Frontal cortex (tissue), 4 donors: ENCODE results near the gene CAMK1G. TPM values are rescaled to one million over a fixed set of nuclear protein-coding genes. Genes with fewer than 3 reads are reported as not detected.

Experiments used
- DNase-seq, 2 donors: peaks; one replicate each; pipeline ENCODE4 v3.0.0; 2012; ENCODE audit warnings: low spot score in 2 of 2
- FAIRE-seq: peaks from 2 replicates; lab custom pipeline; 2012; peaks lifted over from hg19 to GRCh38; lab: Jason Lieb, UNC
- total RNA-seq: library from RNA; depleted of rRNA; stranded (reverse); fragments of >200 nt; gene quantifications from one replicate; pipeline ENCODE4 v1.2.3, GENCODE V29; 2014
- donor health status: control.
- donor health status: control.
- donor health status: control.

CAMK1G gene
- total RNA-seq, 1 donor from 2014 or later: 2.4 TPM

- FAIRE-seq: no peak
- DNase-seq: no peak
Measured at GRCh38 chr1:209561532-209561931, 22.0 kb upstream of the CAMK1G start.

DNA sequence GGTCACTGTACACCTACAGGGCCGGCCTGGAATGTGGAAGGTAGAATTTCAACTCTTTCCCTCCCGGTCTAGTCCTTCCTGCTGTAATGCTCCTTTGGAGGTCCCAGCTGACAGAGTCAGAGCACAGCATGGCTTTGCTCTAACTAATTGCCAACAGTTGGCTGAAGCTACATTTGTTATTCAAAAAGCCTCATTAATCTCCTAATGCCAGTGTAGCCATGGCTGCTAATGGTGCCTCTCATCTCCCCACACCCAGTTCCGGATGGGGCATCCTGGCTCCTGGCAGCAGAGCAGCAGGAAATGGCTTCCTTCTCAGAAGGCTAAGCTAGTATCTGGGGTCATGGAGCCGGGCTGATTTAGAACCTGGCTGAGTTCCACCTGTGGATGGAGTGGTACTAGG lies 18.7 kb upstream of the CAMK1G start:
- no peak for DNase-seq
- no peak for FAIRE-seq

GRCh38 chr1:209565759-209566678 lies 17.5 kb upstream of the CAMK1G start:
- DNase-seq (peak in 1 of 2 donors; percentile 57), FAIRE-seq (no peak)

DNA sequence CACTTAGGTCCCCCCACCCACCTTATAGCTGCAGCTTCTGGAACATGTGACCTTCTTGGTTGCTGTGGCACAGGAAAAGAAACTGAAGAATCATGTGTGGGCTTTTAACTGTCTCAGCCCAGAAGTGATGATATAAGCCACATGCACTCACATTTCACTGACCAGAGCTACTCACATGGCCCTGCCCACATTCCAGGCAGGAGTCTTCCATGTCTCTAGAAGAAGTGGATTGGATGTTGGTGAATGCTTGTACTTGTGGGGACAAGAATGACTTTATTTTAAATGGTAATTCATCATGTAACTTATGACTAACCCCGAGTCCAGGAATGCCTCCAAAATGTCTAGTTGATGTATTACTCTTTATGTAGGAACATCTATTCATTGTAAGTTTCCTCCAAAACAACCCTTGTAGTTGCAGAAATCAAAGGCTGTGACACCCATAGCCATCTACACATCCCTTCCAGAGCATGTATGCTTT lies 15.8 kb upstream of the CAMK1G start:
- FAIRE-seq (no peak), DNase-seq (no peak)

DNA sequence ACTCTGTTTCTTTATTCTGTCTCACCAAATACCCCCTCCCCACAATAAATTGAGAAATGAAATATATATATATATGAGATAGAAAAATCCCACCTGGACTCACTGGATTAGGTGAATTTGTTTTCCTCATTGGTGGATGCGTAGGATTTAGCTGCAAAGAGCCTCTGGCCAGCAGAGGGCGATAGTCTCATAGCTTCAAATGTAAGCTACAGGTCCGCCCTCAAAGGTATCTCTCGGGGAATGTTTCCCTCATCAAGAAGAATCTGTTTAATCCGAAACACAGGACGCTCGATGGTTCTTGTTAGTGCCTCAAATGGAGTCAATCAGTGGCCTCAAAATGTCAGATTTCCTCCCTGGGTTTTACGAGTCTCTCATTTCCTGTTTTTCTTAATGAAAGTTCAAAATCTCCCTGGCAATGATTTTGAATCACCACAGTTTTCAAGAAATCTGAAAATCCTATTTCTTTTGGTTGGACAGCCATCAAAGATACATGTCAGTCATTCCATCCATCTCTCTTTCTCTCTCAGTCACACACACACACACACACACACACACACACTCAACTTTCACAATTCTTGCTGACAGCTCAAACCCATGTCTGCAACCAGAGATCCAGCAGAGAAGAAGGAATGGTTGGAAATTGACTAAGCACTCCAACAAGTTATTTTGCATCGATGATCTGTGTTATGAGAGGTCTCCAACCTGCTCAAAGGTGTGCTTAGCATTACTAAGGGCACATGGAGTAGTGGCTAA lies 13.9 kb upstream of the CAMK1G start:
- DNase-seq (peak in 1 of 2 donors; percentile 48), FAIRE-seq (no peak)

DNA sequence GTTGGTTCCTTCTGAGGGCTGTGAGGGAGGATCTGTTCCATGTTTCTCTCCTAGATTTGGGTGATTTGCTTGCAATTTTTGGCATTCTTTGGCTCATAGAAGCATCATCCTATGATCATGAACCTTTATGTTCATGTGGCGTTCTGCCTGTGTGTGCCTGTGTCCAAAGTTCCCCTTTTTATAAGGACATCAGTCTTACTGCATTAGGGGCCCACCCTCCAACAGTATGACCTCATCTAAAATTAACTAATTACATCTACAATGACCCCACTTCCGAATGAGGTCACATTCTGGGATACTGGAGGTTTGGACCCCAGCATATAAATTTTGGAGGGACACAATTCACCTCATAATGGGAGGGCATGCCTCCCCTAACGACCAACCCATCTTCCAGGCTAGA lies 12.8 kb upstream of the CAMK1G start:
- DNase-seq: no peak
- no peak for FAIRE-seq

- DNase-seq (peak; percentile 55 to 77), FAIRE-seq (no peak)
Measured at GRCh38 chr1:209576392-209577197, 6.9 kb upstream of the CAMK1G start.

DNA sequence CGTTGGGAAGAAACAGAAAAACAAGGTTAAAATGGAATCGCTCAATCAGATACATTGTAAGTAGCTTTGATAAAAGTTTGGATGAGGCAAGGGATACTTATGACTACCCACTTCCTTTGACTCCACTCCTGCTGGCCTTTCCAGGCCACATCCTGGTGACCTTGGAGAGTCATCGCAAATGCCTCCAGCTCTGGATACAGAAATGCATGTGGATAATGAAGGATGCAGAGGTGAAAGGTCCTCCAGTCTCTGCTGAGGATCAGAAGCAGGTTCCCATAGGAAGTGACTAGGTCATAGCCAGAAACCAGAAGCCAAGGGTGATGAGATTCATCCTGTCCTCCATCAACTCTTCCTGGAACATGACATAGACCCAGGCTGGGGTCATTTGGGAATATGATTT lies 6.2 kb upstream of the CAMK1G start:
- DNase-seq (no peak), FAIRE-seq (no peak)

DNA sequence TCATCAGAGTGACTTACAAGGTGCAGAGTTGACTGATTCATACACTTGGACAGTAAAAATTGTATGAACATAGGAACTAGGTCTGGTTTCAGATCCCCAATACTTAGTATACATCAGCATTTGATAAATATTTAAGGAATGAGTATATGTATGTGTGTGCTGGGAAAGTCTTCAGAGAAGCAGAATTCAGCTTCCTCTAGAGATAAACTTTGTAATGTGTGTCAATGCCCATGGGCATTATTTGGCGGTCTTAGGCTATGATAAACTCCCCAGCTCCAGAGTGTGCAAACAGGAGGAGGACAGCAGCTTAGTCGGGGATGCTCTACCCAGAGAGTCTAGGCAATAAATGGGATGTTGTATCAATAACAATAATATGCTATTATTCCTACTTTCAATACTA lies 2.9 kb upstream of the CAMK1G start:
- FAIRE-seq: no peak
- DNase-seq: no peak

- DNase-seq: no peak
- no peak for FAIRE-seq
Measured at GRCh38 chr1:209584231-209584672, 738 bp downstream of the CAMK1G start.

GRCh38 chr1:209585197-209585596 lies 1.7 kb downstream of the CAMK1G start:
- no peak for DNase-seq
- FAIRE-seq: no peak

DNA sequence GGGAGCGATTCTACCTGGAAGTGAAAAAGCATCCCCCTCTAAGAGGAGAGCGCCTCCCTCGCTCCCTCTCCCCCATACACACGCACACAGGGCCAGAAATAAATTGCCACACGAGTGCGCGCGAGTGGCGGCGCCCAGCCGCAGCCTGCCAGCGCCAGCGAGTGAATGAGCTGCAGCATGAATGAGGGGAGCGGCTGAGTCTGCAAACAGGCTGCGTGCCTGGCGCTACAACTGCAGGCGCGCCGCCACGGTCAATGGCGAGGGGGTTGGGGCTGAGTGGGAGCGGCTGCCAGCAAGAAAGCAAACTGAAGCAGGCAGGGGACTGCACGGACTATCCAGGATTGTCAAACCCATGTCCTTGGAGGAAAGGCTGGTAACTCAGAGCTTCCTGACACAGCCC lies 2.2 kb downstream of the CAMK1G start:
- no peak for FAIRE-seq

DNA sequence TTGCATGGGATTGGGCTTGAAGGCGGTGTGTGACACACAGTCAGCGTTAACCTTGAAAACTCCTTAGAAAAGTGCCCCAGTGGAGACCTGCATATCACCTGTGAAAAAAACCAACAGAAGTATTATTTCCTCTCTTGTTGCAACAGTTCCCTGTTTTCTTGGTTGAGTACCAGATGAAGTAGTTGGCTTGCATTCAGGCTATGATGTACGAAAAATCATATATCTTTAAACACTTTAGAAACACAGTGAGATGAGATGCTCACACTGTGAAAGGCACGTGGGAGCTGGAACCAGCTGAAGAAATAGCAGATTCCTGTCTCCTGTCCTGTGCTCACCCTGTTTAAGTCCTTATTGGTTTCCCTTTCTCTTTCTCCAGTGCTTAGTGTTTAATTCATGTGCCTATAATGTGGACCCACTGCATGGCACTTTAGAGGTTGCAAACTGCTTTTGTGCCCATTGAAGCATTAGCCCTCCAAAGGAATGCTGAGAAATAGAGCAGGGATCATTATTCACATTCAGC lies 2.8 kb downstream of the CAMK1G start:
- no peak for FAIRE-seq
- DNase-seq: no peak

More for the DNA sequence above, 2.2 kb downstream of the CAMK1G start:
- peak; percentile 37 to 64 for DNase-seq

GRCh38 chr1:209587789-209588188 lies 4.3 kb downstream of the CAMK1G start:
- no peak for DNase-seq
- FAIRE-seq: no peak

DNA sequence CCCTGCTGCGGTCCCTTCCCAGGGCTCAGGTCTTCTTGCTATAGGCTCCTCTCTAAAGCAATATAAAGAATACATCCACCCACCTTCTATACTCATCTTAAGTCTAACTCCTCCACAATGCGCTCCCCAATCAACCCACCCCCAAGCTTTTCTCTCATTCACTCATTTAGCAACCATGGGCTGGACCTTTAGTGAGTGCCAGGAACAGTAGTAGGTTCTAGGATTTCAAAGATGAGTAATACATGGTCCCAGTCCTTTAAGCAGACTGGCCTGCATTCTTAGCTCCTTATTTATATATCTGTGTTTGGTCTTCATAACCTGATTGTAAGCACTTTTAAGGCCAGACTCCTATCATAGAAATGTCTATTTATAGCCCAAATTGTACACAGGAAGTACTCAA lies 5.9 kb downstream of the CAMK1G start:
- FAIRE-seq (no peak), DNase-seq (no peak)

DNA sequence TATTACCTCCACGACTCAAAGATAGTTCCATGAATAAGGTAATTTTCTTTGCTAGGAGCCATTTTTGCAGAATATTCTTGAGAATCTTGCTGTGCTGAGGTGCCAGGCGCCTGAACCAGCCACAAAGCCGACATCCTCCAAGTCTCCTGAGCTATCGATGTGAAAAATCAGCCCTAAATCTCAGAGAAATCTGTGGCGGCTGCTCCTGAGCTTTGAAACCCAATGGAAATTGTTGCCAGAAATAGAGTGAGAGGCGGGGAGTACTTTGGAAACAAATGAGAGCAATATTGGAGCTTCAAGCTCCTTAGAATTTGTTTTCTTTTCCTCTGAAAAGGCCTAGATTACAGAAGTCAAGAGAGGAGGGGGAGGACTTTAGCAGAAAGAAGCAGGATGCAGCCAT lies 6.3 kb downstream of the CAMK1G start:
- FAIRE-seq (no peak), DNase-seq (no peak)

- DNase-seq: no peak
- no peak for FAIRE-seq
Measured at GRCh38 chr1:209590405-209590804, 6.9 kb downstream of the CAMK1G start.

- no peak for DNase-seq
Measured at GRCh38 chr1:209593747-209594146, 10.2 kb downstream of the CAMK1G start.

GRCh38 chr1:209594440-209594839 lies 10.9 kb downstream of the CAMK1G start:
- DNase-seq: no peak
- FAIRE-seq: no peak

More at GRCh38 chr1:209593747-209594146, 10.2 kb downstream of the CAMK1G start:
- FAIRE-seq: no peak

- DNase-seq (no peak), FAIRE-seq (no peak)
Measured at GRCh38 chr1:209595028-209595427, 11.5 kb downstream of the CAMK1G start.
